ENCODE measurements around the gene SIK3. TPM values are rescaled to one million over a fixed set of nuclear protein-coding genes. Genes with fewer than 3 reads are reported as not detected.

The SIK3 gene
- polyA plus RNA-seq, 1 of the 3 experiments (the other 2 are of a cell fraction) = 5.1 TPM

DNA sequence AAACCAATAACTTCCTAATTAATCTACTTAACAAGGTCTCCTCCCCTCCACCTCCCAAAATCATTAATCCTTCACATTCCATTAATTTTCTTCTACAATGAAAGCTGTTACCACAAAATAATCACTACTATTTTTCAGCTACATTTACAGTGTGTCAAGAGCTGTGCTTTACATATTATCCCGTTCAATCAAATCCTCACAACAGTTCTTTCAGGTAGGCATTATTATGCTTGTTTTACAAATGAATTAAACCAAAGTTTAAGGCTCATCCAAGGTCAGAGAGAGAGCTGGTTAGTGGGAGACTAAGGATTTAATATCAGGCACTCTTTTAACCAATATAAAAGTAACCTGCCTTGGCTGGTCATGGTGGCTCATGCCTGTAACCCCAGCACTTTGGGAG lies 107.4 kb downstream of the SIK3 start:
- POLR2A ChIA-PET = no interaction called here

More for the DNA sequence above, 107.4 kb downstream of the SIK3 start:
- DNase-seq = no peak
- Histone ChIP-seq H3K4me3 (ENCODE audit: low read depth in 2 of 2, low read length in 1 of 2) (no peak overlapping the region), H3K4me1 (ENCODE audit: control insufficient read depth in 1 of 2, insufficient read depth in 2 of 2, low read depth in 1 of 2, low read length in 1 of 2) (peaks cover 4 to 16% of the 10 kb centered on the region in 2 experiments; a peak in 3 of 4 replicates), H3K9me2 (no peaks in the 10 kb centered on the region), H3K9ac (no peak overlapping the region), H3K4me2 (no peak overlapping the region), H3K27me3 (ENCODE audit: insufficient read depth) (no peaks in the 10 kb centered on the region), H3K27ac (ENCODE audit: low read depth in 2 of 2, low read length in 1 of 2) (no peak overlapping the region), H3K79me2 (ENCODE audit: insufficient read depth) (peaks cover 13% of the 10 kb centered on the region), H3K9me3 (no peaks in the 10 kb centered on the region), H2AFZ (ENCODE audit: low read depth) (no peak overlapping the region), H4K20me1 (ENCODE audit: insufficient read depth) (no peaks in the 10 kb centered on the region), H3K36me3 (replicated peaks in 1 of 2; ENCODE audit: control insufficient read depth in 1 of 2, insufficient read depth in 2 of 2, low read length in 1 of 2) (no peaks in the 10 kb centered on the region), H3F3A (replicated peaks; ENCODE audit: insufficient read depth) (peaks cover 16% of the 10 kb centered on the region)
- TF ChIP-seq RXRA (IDR thresholded peaks at IDR 0.05; ENCODE audit: borderline replicate concordance, low read depth) (no peak), POLR2AphosphoS5 (IDR thresholded peaks at IDR 0.05; ENCODE audit: low read depth, low read length) (no peak), RCOR1 (IDR thresholded peaks at IDR 0.05; ENCODE audit: low read length) (no peak), YY1 (IDR thresholded peaks at IDR 0.05; ENCODE audit: low read depth) (no peak), GABPA (IDR thresholded peaks at IDR 0.05; ENCODE audit: low read depth) (no peak), EZH2phosphoT487 (IDR thresholded peaks at IDR 0.05; ENCODE audit: borderline replicate concordance, low read depth) (no peak), CHD2 (IDR thresholded peaks at IDR 0.05; ENCODE audit: low read length, partially characterized antibody) (no peak), TCF12 (IDR thresholded peaks at IDR 0.05) (no peak), TEAD4 (IDR thresholded peaks at IDR 0.05; ENCODE audit: borderline replicate concordance, insufficient read depth) (no peak), MXI1 (IDR thresholded peaks at IDR 0.05; ENCODE audit: low read depth, low read length) (no peak), JUND (IDR thresholded peaks at IDR 0.05) (no peak), SIN3A (IDR thresholded peaks at IDR 0.05; ENCODE audit: borderline replicate concordance, low read depth, low read length) (no peak), NRF1 (IDR thresholded peaks at IDR 0.05; ENCODE audit: low read depth, low read length) (no peak), ELF1 (IDR thresholded peaks at IDR 0.05) (no peak), FOXM1 (IDR thresholded peaks at IDR 0.05; ENCODE audit: low read depth) (no peak)
- TF ChIP-seq, protein P1, sequence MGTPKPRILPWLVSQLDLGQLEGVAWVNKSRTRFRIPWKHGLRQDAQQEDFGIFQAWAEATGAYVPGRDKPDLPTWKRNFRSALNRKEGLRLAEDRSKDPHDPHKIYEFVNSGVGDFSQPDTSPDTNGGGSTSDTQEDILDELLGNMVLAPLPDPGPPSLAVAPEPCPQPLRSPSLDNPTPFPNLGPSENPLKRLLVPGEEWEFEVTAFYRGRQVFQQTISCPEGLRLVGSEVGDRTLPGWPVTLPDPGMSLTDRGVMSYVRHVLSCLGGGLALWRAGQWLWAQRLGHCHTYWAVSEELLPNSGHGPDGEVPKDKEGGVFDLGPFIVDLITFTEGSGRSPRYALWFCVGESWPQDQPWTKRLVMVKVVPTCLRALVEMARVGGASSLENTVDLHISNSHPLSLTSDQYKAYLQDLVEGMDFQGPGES (IDR thresholded peaks at IDR 0.05; ENCODE audit: low read depth, low read length) = no peak
- TF ChIP-seq, protein P2, sequence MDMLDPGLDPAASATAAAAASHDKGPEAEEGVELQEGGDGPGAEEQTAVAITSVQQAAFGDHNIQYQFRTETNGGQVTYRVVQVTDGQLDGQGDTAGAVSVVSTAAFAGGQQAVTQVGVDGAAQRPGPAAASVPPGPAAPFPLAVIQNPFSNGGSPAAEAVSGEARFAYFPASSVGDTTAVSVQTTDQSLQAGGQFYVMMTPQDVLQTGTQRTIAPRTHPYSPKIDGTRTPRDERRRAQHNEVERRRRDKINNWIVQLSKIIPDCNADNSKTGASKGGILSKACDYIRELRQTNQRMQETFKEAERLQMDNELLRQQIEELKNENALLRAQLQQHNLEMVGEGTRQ (IDR thresholded peaks at IDR 0.05; ENCODE audit: borderline replicate concordance, low read depth, low read length) = no peak
- TF ChIP-seq, protein P3, sequence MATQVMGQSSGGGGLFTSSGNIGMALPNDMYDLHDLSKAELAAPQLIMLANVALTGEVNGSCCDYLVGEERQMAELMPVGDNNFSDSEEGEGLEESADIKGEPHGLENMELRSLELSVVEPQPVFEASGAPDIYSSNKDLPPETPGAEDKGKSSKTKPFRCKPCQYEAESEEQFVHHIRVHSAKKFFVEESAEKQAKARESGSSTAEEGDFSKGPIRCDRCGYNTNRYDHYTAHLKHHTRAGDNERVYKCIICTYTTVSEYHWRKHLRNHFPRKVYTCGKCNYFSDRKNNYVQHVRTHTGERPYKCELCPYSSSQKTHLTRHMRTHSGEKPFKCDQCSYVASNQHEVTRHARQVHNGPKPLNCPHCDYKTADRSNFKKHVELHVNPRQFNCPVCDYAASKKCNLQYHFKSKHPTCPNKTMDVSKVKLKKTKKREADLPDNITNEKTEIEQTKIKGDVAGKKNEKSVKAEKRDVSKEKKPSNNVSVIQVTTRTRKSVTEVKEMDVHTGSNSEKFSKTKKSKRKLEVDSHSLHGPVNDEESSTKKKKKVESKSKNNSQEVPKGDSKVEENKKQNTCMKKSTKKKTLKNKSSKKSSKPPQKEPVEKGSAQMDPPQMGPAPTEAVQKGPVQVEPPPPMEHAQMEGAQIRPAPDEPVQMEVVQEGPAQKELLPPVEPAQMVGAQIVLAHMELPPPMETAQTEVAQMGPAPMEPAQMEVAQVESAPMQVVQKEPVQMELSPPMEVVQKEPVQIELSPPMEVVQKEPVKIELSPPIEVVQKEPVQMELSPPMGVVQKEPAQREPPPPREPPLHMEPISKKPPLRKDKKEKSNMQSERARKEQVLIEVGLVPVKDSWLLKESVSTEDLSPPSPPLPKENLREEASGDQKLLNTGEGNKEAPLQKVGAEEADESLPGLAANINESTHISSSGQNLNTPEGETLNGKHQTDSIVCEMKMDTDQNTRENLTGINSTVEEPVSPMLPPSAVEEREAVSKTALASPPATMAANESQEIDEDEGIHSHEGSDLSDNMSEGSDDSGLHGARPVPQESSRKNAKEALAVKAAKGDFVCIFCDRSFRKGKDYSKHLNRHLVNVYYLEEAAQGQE (IDR thresholded peaks at IDR 0.05; ENCODE audit: low read depth, low read length) = no peak
- CTCF ChIA-PET = interaction anchor here (0.9 kb wide), 1 partner anchor 11 kb away, joined by 3 read pairs; no protein-coding TSS in a partner anchor
- 100% methylated on average over 1 of the region's 1 CpG for WGBS (ENCODE audit: low lambda C conversion rate)
